Thyroid gland (tissue), 4 donors: ENCODE results near the gene ANKRD13C. TPM values are rescaled to one million over a fixed set of nuclear protein-coding genes. Genes with fewer than 3 reads are reported as not detected.

Source experiments
- DNase-seq, 2 donors: peaks; one replicate each; pipeline ENCODE4 v3.0.0-alpha.2; 2019
- H3K27ac ChIP-seq, 3 donors: fragments of 200-600 bp; sonication (generic); 1 replicate in 2 of 3; 2 replicates in 1 of 3; pipeline ENCODE4 v1.5.1; 2016 to 2019; ENCODE audit warnings: mild to moderate bottlenecking in 1 of 3, moderate library complexity in 1 of 3
- H3K27me3 ChIP-seq: fragments of 200-600 bp; sonication (generic); one replicate; pipeline ENCODE4 v1.5.1; 2019
- H3K36me3 ChIP-seq, 2 donors: fragments of 200-600 bp; sonication (generic); one replicate each; pipeline ENCODE4 v1.5.1; 2016 to 2019
- H3K4me1 ChIP-seq, 2 donors: fragments of 200-600 bp; sonication (generic); one replicate each; pipeline ENCODE4 v1.5.1; 2017 to 2019
- H3K4me3 ChIP-seq, 3 donors: fragments of 200-600 bp; sonication (generic); replicated peaks in 1 of 3; 1 replicate in 2 of 3; 2 replicates in 1 of 3; pipeline ENCODE4 v1.5.1; 2016; ENCODE audit warnings: mild to moderate bottlenecking in 1 of 3
- H3K9me3 ChIP-seq: fragments of 200-600 bp; sonication (generic); one replicate; pipeline ENCODE4 v1.5.1; 2017
- CTCF ChIP-seq, 6 experiments: fragments of 200-600 bp in 3 of 6; fragments of 450-650 bp in 3 of 6; sonication (generic) in 3 of 6; IDR thresholded peaks; one replicate each; pipeline ENCODE4 v1.5.1; 2016 to 2019; ENCODE audit warnings: antibody characterized with exemption in 6 of 6, mild to moderate bottlenecking in 2 of 6, inconsistent platforms in 1 of 6, moderate library complexity in 1 of 6
- POLR2A ChIP-seq, 2 donors: fragments of 450-650 bp; IDR thresholded peaks; one replicate each; pipeline ENCODE4 v1.6.1; 2017; ENCODE audit warnings: antibody characterized with exemption in 2 of 2, mild to moderate bottlenecking in 2 of 2, moderate library complexity in 1 of 2
- WGBS, 2 donors: methylation state at CpG; one replicate each; pipeline ENCODE4 v1.1.5; 2017; 5-methylcytosine and 5-hydroxymethylcytosine counted together
- intact Hi-C: fragments of 100-400 bp; cut with DNase I; formaldehyde crosslinking; loops from one replicate; pipeline ENCODE4 v1.15.1; 2023
- total RNA-seq, 4 donors: library from RNA; depleted of rRNA; stranded (reverse); fragments of >200 nt; gene quantifications; one replicate each; pipeline ENCODE4 v1.2.3, GENCODE V29; 2016

ANKRD13C gene
- total RNA-seq, 4 donors from 2014 or later: 26.5 to 37.2 (median 29.6) TPM

GRCh38 chr1:70256664-70257063, 97.9 kb downstream of the ANKRD13C start:
- DNase-seq: no peak
- intact Hi-C loops: no loop called here
- no peaks in the 10 kb centered on the region for H3K27me3 ChIP-seq

DNA sequence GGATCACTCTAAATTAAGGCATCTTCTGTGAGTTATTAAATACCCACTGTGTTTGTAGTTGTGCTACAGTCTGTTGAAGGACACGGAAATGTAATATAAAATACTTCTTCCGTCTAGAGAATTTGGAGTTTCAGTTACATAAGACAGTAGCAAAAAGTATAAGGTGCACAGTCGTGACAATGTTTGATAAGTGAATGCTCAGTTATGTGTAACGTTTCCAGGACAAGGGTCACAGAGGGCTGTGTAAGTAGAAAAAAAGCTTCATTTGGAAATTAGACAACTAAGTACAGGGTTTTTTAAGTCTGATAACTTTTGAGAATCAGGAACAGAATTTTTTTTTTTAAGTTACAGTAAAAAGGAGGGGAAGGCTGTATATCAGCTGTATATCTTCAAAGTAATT, 105.8 kb downstream of the ANKRD13C start:
- no peak overlapping the region for H3K27ac ChIP-seq
- intact Hi-C loops: no loop called here
- no peaks in the 10 kb centered on the region for H3K4me1 ChIP-seq
- no peaks in the 10 kb centered on the region for H3K9me3 ChIP-seq
- no peak overlapping the region for H3K4me3 ChIP-seq
- 85 to 89% methylated on average over 4 of the region's 4 CpGs for WGBS, 2 donors
- peaks cover 70 to 84% of the 10 kb centered on the region in 2 donors for H3K36me3 ChIP-seq
- no peak for DNase-seq
- TF ChIP-seq CTCF (IDR thresholded peaks at IDR 0.05): no peak
- TF ChIP-seq POLR2A (IDR thresholded peaks at IDR 0.05): no peak
- H3K27me3 ChIP-seq: no peaks in the 10 kb centered on the region

More at GRCh38 chr1:70256664-70257063, 97.9 kb downstream of the ANKRD13C start:
- TF ChIP-seq POLR2A (IDR thresholded peaks at IDR 0.05): no peak
- no peak for TF ChIP-seq CTCF (IDR thresholded peaks at IDR 0.05)
- Histone ChIP-seq H3K27ac (no peak overlapping the region), H3K4me1 (no peaks in the 10 kb centered on the region), H3K4me3 (no peak overlapping the region), H3K36me3 (peaks cover 2 to 10% of the 10 kb centered on the region in 2 donors), H3K9me3 (no peaks in the 10 kb centered on the region)
- WGBS, 2 donors: 89 to 100% methylated on average over 1 of the region's 1 CpG

DNA sequence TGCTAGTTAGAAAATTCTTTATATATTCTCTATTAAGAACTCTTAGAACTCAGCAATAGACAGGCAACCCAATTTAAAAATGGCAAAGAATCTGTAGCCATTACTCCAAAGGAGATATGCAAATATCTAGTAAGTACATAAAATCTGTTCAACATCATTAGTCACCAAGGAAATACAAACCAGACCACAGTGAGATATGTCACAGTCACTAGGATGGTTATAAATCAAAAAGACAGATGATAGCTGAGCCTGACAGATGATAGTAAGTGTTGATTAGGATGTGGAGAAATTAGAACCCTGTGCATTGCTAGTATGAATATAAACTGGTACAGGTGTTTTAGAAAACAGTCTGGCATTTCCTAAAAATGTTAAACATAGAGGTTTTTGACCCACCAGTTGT, 106.8 kb downstream of the ANKRD13C start:
- intact Hi-C loops: no loop called here
- H3K4me1 ChIP-seq: no peaks in the 10 kb centered on the region
- TF ChIP-seq CTCF (IDR thresholded peaks at IDR 0.05) (no peak), POLR2A (IDR thresholded peaks at IDR 0.05) (no peak)
- H3K9me3 ChIP-seq: no peaks in the 10 kb centered on the region
- no peaks in the 10 kb centered on the region for H3K27me3 ChIP-seq
- no peak for DNase-seq
- no peak overlapping the region for H3K4me3 ChIP-seq
- peaks cover 78 to 89% of the 10 kb centered on the region in 2 donors for H3K36me3 ChIP-seq
- no peak overlapping the region for H3K27ac ChIP-seq

GRCh38 chr1:70247122-70247521, 107.4 kb downstream of the ANKRD13C start:
- H3K9me3 ChIP-seq: no peaks in the 10 kb centered on the region
- no peak for DNase-seq
- H3K36me3 ChIP-seq: peaks cover 84 to 91% of the 10 kb centered on the region in 2 donors
- H3K4me3 ChIP-seq: no peak overlapping the region
- no peak overlapping the region for H3K27ac ChIP-seq
- intact Hi-C loops: no loop called here
- no peaks in the 10 kb centered on the region for H3K27me3 ChIP-seq
- TF ChIP-seq POLR2A (IDR thresholded peaks at IDR 0.05): no peak
- H3K4me1 ChIP-seq: no peaks in the 10 kb centered on the region

DNA sequence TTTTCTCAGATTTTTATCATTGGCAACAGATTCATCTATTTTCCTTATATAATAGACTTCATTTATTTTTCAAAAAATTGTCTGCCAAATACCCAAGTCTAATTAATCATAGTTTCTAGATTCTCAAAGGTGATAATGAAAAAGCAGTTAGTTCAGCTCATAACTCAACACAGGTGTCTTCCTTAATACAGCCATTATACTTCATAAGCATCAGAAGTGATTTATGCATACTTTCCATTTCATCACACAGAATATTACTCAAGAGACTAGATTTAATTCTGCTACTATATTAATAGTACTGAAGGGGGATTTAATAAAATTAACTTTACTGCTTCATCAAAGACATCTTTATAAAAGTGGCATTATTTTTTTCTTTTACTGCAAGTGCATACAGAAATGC, 114.6 kb downstream of the ANKRD13C start:
- Histone ChIP-seq H3K27ac (no peak overlapping the region), H3K4me1 (no peaks in the 10 kb centered on the region), H3K27me3 (no peaks in the 10 kb centered on the region), H3K4me3 (no peak overlapping the region), H3K36me3 (peaks cover 83 to 90% of the 10 kb centered on the region in 2 donors), H3K9me3 (no peaks in the 10 kb centered on the region)
- intact Hi-C loops: no loop called here
- no peak for TF ChIP-seq POLR2A (IDR thresholded peaks at IDR 0.05)
- TF ChIP-seq CTCF (IDR thresholded peaks at IDR 0.05): no peak
- no peak for DNase-seq

DNA sequence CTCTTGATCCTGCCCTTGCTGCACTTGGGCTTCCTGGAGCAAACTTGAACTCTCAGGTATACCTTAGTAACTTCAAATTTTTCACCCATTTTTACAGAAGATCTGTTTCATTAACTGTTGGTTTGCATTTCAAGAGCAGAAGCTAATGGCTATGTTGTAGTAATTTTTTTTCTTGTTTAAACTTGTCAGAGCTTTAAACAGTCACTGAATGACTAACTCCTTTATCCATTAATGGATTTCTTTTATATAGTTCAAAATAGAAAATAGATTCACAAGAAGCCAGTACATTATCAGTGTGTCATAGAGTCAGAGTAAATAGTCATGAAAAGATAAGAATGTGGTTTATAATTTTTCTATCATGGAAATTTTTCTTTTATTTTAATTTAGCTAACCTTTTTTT, 119.8 kb downstream of the ANKRD13C start:
- intact Hi-C loops: no loop called here

More for the DNA sequence above, 119.8 kb downstream of the ANKRD13C start:
- DNase-seq: no peak
- Histone ChIP-seq H3K27ac (no peak overlapping the region), H3K9me3 (no peaks in the 10 kb centered on the region), H3K27me3 (no peaks in the 10 kb centered on the region), H3K36me3 (peaks cover 77 to 86% of the 10 kb centered on the region in 2 donors), H3K4me1 (no peaks in the 10 kb centered on the region), H3K4me3 (no peak overlapping the region)
- TF ChIP-seq POLR2A (IDR thresholded peaks at IDR 0.05) (no peak), CTCF (IDR thresholded peaks at IDR 0.05) (no peak)
